ENCODE results near the gene MS4A12.
"Not testable (repeated sequence)": the region's sequence is repeated elsewhere in the genome, so short reads cannot be mapped to it uniquely, and the experiment has no call there.

Gene MS4A12

GRCh38 chr11:60512651-60513225 is 20.2 kb downstream of the MS4A12 start:
- no peak for DNase-seq (ENCODE audit: low read depth in 3 of 3, low spot score in 1 of 3)

DNA sequence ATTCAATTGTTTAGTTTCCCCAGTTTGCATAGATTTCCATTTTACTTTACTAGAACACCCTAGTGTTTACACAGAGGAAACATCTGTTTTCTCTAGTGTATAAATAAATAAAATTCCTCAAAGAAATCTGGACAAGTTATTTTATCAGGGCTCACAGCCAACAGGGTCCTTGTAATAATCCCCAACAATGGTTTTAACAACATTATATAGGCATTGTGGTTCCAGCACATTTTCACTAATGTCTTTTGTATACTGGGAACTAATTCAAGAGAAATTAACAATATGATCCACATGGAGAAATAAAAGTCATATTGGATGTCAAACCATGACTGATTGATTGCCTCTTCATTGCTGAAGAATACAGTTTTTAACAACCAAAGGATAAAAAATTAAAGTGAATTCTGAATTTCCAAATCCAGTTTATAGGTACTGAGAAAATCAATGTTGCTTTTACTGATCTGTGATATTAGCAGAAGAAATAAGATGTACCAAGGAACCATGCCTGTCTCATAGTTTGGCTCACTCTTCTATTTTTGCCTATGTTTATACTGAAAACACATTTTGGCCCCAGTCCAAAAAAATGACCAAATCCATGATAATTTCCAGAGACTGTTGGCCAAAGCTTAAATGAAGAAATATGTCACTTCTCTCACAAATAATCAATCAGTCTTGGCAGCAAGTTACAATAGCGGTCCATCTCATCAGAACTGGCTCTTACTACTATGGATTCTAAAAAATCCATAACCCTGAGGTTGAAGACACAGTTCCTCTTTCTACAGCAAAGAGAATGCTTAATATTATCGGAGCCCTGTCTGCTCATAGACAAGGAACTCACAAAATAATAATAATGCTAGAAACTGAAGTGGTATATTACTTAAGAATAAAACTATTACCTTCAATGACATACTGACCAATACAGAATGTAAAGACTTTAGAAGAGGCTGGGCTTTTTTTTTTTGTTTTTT is 21.2 kb downstream of the MS4A12 start:
- DNase-seq (ENCODE audit: low read depth in 3 of 3, low spot score in 1 of 3), result no peak

DNA sequence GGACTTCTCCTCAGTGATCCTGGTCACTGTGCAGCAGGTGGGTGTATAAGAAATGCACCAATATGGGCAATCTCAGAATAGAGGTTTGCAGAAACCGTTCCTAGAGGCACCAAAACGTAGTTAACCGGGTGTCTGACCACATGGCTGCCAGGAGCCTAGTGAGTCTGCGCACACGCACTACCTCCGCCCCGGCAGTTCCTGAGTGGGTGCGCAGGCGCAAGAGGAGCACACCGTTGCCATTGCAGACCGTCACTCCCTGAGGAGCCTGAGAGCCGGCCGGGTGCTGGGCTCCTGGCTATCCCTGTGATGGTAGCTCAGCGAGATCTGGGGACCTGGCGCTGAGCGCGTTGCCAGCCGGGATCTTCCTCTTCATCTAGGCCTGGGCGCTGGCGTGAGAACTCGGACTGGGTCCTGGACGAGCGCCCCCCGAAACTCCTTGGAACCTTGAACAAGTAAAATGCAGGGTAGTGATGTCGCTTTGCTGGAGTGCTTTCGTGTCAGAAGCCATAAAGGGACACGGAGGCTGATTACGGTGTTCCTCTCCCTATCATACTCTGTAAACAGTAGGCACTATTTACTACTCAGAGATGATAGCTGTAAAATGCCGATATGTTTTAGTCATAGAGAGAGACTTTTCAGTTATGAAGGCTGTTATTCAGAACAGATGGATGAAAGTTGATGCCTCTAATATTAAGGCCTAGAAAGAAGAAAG is 22.7 kb downstream of the MS4A12 start, which contains the start of gene MS4A13:
MS4A13 (plus strand) TSS at position 249 of the 712 bp plus-strand sequence. CDS start 2,692 bp downstream, outside the sequence.
- DNase-seq (ENCODE audit: low read depth in 3 of 3, low spot score in 1 of 3), result no peak

- DNase-seq (ENCODE audit: low read depth in 3 of 3, low spot score in 1 of 3), result no peak
These were observed 35.9 kb downstream of the MS4A12 start for GRCh38 chr11:60528465-60528864.

- DNase-seq (ENCODE audit: low read depth in 3 of 3, low spot score in 1 of 3), result no peak
These were observed 36.4 kb downstream of the MS4A12 start for GRCh38 chr11:60528934-60529333.

- no peak for DNase-seq (ENCODE audit: low read depth in 3 of 3, low spot score in 1 of 3)
These were observed 38.0 kb downstream of the MS4A12 start for GRCh38 chr11:60530454-60531100.

DNA sequence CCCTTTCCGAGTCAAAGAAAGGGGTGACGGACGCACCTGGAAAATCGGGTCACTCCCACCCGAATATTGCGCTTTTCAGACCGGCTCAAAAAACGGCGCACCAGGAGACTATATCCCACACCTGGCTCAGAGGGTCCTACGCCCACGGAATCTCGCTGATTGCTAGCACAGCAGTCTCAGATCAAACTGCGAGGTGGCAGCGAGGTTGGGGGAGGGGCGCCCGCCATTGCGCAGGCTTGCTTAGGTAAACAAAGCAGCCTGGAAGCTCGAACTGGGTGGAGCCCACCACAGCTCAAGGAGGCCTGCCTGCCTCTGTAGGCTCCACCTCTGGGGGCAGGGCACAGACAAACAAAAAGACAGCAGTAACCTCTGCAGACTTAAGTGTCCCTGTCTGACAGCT is 39.8 kb downstream of the MS4A12 start:
- DNase-seq (ENCODE audit: low read depth in 3 of 3, low spot score in 1 of 3), result not testable (repeated sequence)

DNA sequence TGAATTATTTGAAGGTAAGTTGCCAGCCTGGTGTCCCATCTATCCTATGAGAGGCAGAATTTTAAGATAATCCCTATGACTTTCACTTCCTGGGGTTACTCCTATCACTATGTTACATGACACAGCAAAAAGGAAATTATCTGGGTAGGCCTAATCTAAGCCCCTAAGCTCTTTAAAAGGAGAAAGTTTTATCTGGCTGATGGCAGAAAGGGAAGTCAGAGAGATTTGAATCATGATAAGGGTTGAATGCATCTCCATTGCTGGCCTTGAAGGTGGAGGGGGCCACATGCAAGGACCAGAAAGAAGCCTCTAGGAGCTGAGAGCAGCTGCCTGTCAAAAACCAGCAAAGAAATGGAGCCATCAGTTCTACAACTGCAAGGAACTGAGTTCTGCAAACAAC is 46.0 kb downstream of the MS4A12 start:
- DNase-seq (ENCODE audit: low read depth in 3 of 3, low spot score in 1 of 3), result not testable (repeated sequence)

GRCh38 chr11:60544077-60544476 is 51.5 kb downstream of the MS4A12 start:
- DNase-seq (ENCODE audit: low read depth in 3 of 3, low spot score in 1 of 3), result no peak
